ENCODE results near the gene H3-3A. TPM values are rescaled to one million over a fixed set of nuclear protein-coding genes. Genes with fewer than 3 reads are reported as not detected.

H3-3A gene
- total and polyA plus RNA-seq, 2 of the 8 experiments (the other 6 are each of a cell fraction or from before 2014, with no cell fraction given): 1,157 to 1,223 TPM

DNA sequence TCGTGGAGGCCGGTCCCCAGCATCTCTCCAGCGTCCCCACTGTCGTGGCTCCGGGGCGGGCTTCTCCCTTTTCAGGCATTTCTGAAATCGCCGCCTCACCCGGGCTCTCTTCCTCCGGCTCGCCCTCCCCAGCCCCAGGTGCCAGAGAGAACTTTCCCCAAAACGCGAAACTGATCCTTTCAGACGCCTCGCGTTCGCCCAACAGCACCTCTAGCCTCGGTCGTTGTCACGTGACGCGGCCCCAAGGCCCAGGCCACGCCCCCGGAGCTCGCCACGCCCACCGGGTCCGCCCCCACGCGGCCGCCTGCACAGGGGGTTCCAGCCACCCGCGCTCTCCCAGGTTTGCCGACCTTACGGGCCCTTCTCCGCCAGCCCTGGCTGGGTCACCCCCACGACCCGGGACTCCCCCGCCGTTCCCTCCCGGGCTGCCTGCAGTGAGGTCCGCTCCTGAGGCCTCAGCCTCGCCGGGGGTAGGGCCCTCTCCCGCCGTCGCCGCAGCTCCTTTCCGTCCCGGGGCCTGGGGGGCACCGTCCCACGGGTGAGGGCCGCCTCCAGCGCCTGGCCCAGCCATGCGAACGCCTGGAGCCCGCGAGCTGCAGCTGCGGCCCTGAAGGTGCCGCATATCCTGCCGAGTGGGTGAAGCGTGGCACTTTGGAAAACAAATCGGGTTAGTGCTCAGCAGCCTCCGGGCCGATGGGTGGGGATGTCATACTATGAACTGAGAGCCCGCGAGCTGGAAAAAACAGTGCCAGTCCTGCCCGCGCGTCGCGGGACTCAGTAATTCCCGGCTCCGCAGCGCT is 21.0 kb downstream of the H3-3A start (continued):
- no peak for TF ChIP-seq SP1 (IDR thresholded peaks at IDR 0.05; ENCODE audit: low read depth, low read length)
- TF ChIP-seq CTBP2 (IDR thresholded peaks at IDR 0.05; ENCODE audit: borderline replicate concordance, insufficient read depth, insufficient read length, low read length): no peak
- no peak for TF ChIP-seq HDAC6 (IDR thresholded peaks at IDR 0.05; ENCODE audit: low read depth, low read length)
- no peak for TF ChIP-seq GABPA (IDR thresholded peaks at IDR 0.05; ENCODE audit: borderline replicate concordance, insufficient read depth, low read length)
- TF ChIP-seq POU5F1 (IDR thresholded peaks at IDR 0.05; ENCODE audit: low read depth, low read length): no peak
- TF ChIP-seq RBBP5 (IDR thresholded peaks at IDR 0.05; ENCODE audit: borderline replicate concordance, low read depth, low read length): no peak
- no peak for TF ChIP-seq POLR2A (IDR thresholded peaks at IDR 0.05; ENCODE audit: control extremely low read depth in 1 of 2, low read depth in 2 of 2, low read length in 2 of 2)
- peak; percentile 37 for TF ChIP-seq CREB1 (IDR thresholded peaks at IDR 0.05)
- no peak for TF ChIP-seq YY1 (IDR thresholded peaks at IDR 0.05; ENCODE audit: low read depth, low read length)
- peak; percentile 34 for TF ChIP-seq TAF7 (optimal IDR thresholded peaks at IDR 0.05; ENCODE audit: borderline replicate concordance, low read depth, low read length)
- TF ChIP-seq CBX8 (IDR thresholded peaks at IDR 0.05; ENCODE audit: borderline replicate concordance, low read depth, low read length): no peak
- TF ChIP-seq CBX5 (IDR thresholded peaks at IDR 0.05; ENCODE audit: low read depth, low read length): no peak
- TF ChIP-seq POLR2AphosphoS5 (IDR thresholded peaks at IDR 0.05; ENCODE audit: low read depth, low read length): no peak
- TF ChIP-seq CEBPB (IDR thresholded peaks at IDR 0.05; ENCODE audit: low read depth, low read length): no peak
- peak; percentile 34; the same call in 1 of the 2 replicates for TF ChIP-seq PHF8 (conservative IDR thresholded peaks at IDR 0.05; ENCODE audit: low read depth, low read length)
- no peak for TF ChIP-seq NRF1 (IDR thresholded peaks at IDR 0.05; ENCODE audit: low read depth, low read length)
- no peak for TF ChIP-seq HDAC2 (IDR thresholded peaks at IDR 0.05; ENCODE audit: borderline replicate concordance in 1 of 2, low read depth in 2 of 2, low read length in 2 of 2)
- no peak for TF ChIP-seq TCF12 (IDR thresholded peaks at IDR 0.05; ENCODE audit: low read depth, low read length)

All from H1 (cell line).